Activated naive CD8-positive, alpha-beta T cell treated with anti-CD3 and anti-CD28 coated beads, Interleukin-2, amount 50 U/mL, for 24 hours (primary cell): ENCODE measurements around the gene PKN1.
"Not testable (repeated sequence)": the region's sequence is repeated elsewhere in the genome, so short reads cannot be mapped to it uniquely, and the experiment has no call there.

Experiments used
- ATAC-seq: fragments of 150-1000 bp; cut with Tn5 transposase; one replicate; pipeline ENCODE4 v1.10.0; 2021
- DNase-seq: peaks from one replicate; pipeline ENCODE4 v3.0.0; 2021
- H3K27ac Mint-ChIP-seq: one replicate; pipeline ENCODE4 v1.8.0; 2021; ENCODE audit warnings: mild to moderate bottlenecking, mixed read lengths
- H3K27me3 Mint-ChIP-seq: one replicate; pipeline ENCODE4 v1.8.0; 2021; ENCODE audit warnings: mixed read lengths
- H3K36me3 Mint-ChIP-seq: one replicate; pipeline ENCODE4 v1.8.0; 2021; ENCODE audit warnings: low read depth, mixed read lengths
- H3K4me1 Mint-ChIP-seq: one replicate; pipeline ENCODE4 v1.8.0; 2021; ENCODE audit warnings: mixed read lengths
- H3K4me3 Mint-ChIP-seq: one replicate; pipeline ENCODE4 v1.8.0; 2021; ENCODE audit warnings: mild to moderate bottlenecking, moderate library complexity, mixed read lengths
- H3K9me3 Mint-ChIP-seq: one replicate; pipeline ENCODE4 v1.8.0; 2021; ENCODE audit warnings: mixed read lengths

Gene PKN1

DNA sequence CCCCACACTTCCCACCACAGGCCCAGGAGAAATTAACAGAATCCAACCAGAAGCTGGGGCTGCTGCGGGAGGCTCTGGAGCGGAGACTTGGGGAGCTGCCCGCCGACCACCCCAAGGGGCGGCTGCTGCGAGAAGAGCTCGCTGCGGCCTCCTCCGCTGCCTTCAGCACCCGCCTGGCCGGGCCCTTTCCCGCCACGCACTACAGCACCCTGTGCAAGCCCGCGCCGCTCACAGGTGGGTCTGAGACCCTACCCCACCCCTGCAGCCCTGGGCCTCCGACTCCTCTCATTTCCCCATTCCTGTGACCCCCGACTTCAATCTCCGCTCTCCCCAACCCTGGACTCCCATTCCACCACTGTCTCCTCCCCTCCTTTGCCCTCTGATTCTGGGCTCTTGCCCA is 17.8 kb downstream of the PKN1 start:
- Mint-ChIP-seq H3K4me1 (peaks cover 1% of the 10 kb centered on the region), H3K9me3 (no peaks in the 10 kb centered on the region), H3K36me3 (peaks cover 42% of the 10 kb centered on the region), H3K27ac (no peak overlapping the region), H3K4me3 (no peak overlapping the region), H3K27me3 (no peaks in the 10 kb centered on the region)
- DNase-seq = no peak
- ATAC-seq = no peak

- H3K27me3 Mint-ChIP-seq, H3K4me1 Mint-ChIP-seq, DNase-seq, ATAC-seq, H3K9me3 Mint-ChIP-seq, H3K27ac Mint-ChIP-seq, H3K4me3 Mint-ChIP-seq: not testable (repeated sequence)
- peaks cover 33% of the 10 kb centered on the region for H3K36me3 Mint-ChIP-seq
These were observed 19.2 kb downstream of the PKN1 start for GRCh38 chr19:14452303-14452702.

- Mint-ChIP-seq H3K4me1 (peaks cover 5% of the 10 kb centered on the region), H3K27ac (peak overlapping the region; percentile 6), H3K27me3 (no peaks in the 10 kb centered on the region), H3K4me3 (no peak overlapping the region), H3K9me3 (no peaks in the 10 kb centered on the region), H3K36me3 (peaks cover 31% of the 10 kb centered on the region)
- no peak for DNase-seq
- ATAC-seq = peak; percentile 87
These were observed 26.6 kb downstream of the PKN1 start for GRCh38 chr19:14459703-14460102.

DNA sequence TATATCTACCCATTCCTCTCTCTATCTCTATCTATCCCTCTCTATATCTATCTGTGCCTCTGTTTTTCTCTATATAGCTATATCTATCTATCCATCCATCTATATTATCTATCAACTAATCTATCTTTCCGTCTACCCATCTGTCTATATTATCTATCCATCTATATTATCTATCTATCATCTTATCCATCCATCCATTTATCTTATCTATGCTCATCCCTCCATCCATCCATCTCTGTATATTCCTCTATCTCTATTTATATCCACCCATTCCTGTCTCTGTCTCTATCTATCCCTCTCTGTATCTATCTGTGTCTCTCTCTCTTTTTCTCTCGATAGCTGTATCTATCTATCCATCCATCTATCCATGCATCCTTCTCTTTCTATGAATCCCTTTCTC is 27.8 kb downstream of the PKN1 start:
- H3K36me3 Mint-ChIP-seq = peaks cover 25% of the 10 kb centered on the region
- no peaks in the 10 kb centered on the region for H3K27me3 Mint-ChIP-seq
- DNase-seq (no peak), ATAC-seq (no peak)
- H3K4me3 Mint-ChIP-seq = no peak overlapping the region
- no peaks in the 10 kb centered on the region for H3K9me3 Mint-ChIP-seq
- H3K4me1 Mint-ChIP-seq = peaks cover 5% of the 10 kb centered on the region
- no peak overlapping the region for H3K27ac Mint-ChIP-seq

- H3K27me3 Mint-ChIP-seq, H3K4me1 Mint-ChIP-seq, H3K9me3 Mint-ChIP-seq, ATAC-seq, H3K4me3 Mint-ChIP-seq, DNase-seq, H3K27ac Mint-ChIP-seq: not testable (repeated sequence)
- peaks cover 25% of the 10 kb centered on the region for H3K36me3 Mint-ChIP-seq
These were observed 29.3 kb downstream of the PKN1 start for GRCh38 chr19:14462401-14462800.

DNA sequence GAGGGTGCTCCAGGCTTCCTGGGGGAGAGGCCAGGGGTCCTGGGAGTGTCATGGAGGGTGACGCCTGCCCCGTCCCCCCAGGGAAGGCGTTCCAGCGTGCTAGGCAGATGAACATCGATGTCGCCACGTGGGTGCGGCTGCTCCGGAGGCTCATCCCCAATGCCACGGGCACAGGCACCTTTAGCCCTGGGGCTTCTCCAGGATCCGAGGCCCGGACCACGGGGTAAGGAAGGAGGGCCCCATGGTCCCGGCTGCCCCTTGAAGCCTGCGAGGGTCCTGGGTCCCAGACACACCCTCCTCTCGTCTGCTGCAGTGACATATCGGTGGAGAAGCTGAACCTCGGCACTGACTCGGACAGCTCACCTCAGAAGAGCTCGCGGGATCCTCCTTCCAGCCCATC is 30.6 kb downstream of the PKN1 start:
- ATAC-seq (no peak), DNase-seq (no peak)
- H3K27me3 Mint-ChIP-seq = no peaks in the 10 kb centered on the region
- H3K36me3 Mint-ChIP-seq = peaks cover 27% of the 10 kb centered on the region
- no peaks in the 10 kb centered on the region for H3K9me3 Mint-ChIP-seq
- H3K27ac Mint-ChIP-seq = no peak overlapping the region
- H3K4me3 Mint-ChIP-seq = no peak overlapping the region
- H3K4me1 Mint-ChIP-seq = peaks cover 5% of the 10 kb centered on the region

DNA sequence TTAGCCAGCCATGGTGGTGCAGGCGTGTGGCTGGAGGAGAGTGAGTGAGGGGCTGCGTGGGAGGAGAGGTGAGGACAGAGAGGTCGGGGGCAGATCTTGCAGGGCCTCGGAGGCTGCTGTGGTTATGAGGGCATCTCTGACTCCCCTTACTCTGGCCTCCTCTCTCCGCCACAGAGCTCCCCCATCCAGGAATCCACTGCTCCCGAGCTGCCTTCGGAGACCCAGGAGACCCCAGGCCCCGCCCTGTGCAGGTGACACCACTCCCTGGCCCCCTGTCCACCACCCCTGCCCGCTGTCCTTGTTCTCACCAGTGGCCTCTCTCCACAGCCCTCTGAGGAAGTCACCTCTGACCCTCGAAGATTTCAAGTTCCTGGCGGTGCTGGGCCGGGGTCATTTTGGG is 34.3 kb downstream of the PKN1 start:
- peaks cover 4% of the 10 kb centered on the region for H3K4me1 Mint-ChIP-seq
- H3K4me3 Mint-ChIP-seq = no peak overlapping the region
- H3K27me3 Mint-ChIP-seq = no peaks in the 10 kb centered on the region
- DNase-seq = no peak
- H3K27ac Mint-ChIP-seq = no peak overlapping the region
- no peak for ATAC-seq
- H3K9me3 Mint-ChIP-seq = no peaks in the 10 kb centered on the region
- peaks cover 13% of the 10 kb centered on the region for H3K36me3 Mint-ChIP-seq

DNA sequence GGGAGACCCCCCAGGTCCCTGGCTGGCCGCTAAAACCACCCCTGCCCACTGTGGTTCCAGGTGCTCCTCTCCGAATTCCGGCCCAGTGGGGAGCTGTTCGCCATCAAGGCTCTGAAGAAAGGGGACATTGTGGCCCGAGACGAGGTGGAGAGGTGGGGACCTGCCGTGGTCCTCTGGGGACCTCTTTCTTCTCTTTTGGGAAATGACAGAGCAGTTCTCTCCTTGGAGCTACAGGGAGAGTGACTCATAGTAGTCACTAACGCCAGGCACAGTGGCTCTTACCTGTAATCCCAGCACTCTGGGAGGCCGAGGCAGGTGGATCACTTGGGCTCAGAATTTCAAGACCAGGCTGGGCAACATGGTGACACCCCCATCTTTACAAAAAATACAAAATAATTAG is 34.7 kb downstream of the PKN1 start:
- ATAC-seq (no peak), DNase-seq (no peak)
- Mint-ChIP-seq H3K27ac (no peak overlapping the region), H3K36me3 (peaks cover 9% of the 10 kb centered on the region), H3K4me3 (no peak overlapping the region), H3K4me1 (peaks cover 5% of the 10 kb centered on the region), H3K27me3 (peaks cover 3% of the 10 kb centered on the region), H3K9me3 (no peaks in the 10 kb centered on the region)

DNA sequence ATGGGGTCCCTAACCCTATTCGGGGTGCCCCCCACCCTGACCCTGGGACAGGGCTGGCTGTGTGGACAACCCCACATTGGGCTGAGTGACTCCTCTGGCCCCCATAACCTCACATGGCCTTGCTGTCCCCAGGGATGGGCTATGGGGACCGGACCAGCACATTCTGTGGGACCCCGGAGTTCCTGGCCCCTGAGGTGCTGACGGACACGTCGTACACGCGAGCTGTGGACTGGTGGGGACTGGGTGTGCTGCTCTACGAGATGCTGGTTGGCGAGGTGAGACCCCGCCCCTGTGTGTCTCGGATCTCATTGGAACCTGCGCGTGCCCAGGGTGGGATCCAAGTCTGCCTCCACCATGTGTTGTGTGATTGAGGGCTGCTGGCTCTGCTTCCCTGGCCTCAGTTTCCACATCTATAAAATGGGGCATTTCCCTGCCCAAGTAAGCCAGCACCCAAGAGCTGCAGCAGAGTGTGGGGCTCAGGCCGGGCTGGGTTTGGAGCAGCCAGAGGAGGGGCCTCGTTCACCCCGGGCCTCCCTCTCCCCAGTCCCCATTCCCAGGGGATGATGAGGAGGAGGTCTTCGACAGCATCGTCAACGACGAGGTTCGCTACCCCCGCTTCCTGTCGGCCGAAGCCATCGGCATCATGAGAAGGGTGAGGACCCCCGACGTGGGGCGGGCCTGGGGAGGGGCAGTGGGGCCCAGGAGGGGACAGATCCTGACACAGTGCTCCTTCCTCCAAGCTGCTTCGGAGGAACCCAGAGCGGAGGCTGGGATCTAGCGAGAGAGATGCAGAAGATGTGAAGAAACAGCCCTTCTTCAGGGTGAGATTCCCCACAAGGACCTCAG is 37.1 kb downstream of the PKN1 start:
- ATAC-seq (no peak), DNase-seq (no peak)
- Mint-ChIP-seq H3K27ac (no peak overlapping the region), H3K4me1 (peaks cover 18% of the 10 kb centered on the region), H3K36me3 (peaks cover 8% of the 10 kb centered on the region), H3K9me3 (no peaks in the 10 kb centered on the region), H3K4me3 (no peak overlapping the region), H3K27me3 (peaks cover 16% of the 10 kb centered on the region)

- Mint-ChIP-seq H3K9me3 (no peaks in the 10 kb centered on the region), H3K27ac (no peak overlapping the region), H3K4me3 (no peak overlapping the region), H3K27me3 (peaks cover 18% of the 10 kb centered on the region), H3K4me1 (peaks cover 31% of the 10 kb centered on the region), H3K36me3 (peaks cover 8% of the 10 kb centered on the region)
- DNase-seq = no peak
- no peak for ATAC-seq
These were observed 38.5 kb downstream of the PKN1 start for GRCh38 chr19:14471436-14472187.

GRCh38 chr19:14472202-14472938 is 39.3 kb downstream of the PKN1 start:
- Mint-ChIP-seq H3K9me3 (no peaks in the 10 kb centered on the region), H3K4me1 (peaks cover 32% of the 10 kb centered on the region), H3K27ac (no peak overlapping the region), H3K27me3 (peaks cover 18% of the 10 kb centered on the region), H3K4me3 (no peak overlapping the region), H3K36me3 (peaks cover 8% of the 10 kb centered on the region)
- peak; percentile 95 for DNase-seq
- ATAC-seq = peak; percentile 52

GRCh38 chr19:14473073-14473977 is 40.2 kb downstream of the PKN1 start:
- peaks cover 32% of the 10 kb centered on the region for H3K4me1 Mint-ChIP-seq
- no peak for DNase-seq
- no peak for ATAC-seq
- no peak overlapping the region for H3K27ac Mint-ChIP-seq
- H3K4me3 Mint-ChIP-seq = no peak overlapping the region
- peaks cover 6% of the 10 kb centered on the region for H3K36me3 Mint-ChIP-seq
- no peaks in the 10 kb centered on the region for H3K9me3 Mint-ChIP-seq
- peaks cover 18% of the 10 kb centered on the region for H3K27me3 Mint-ChIP-seq

GRCh38 chr19:14473978-14474578 is 41.0 kb downstream of the PKN1 start:
- no peak for DNase-seq
- no peak overlapping the region for H3K27ac Mint-ChIP-seq
- H3K36me3 Mint-ChIP-seq = peaks cover 3% of the 10 kb centered on the region
- no peaks in the 10 kb centered on the region for H3K9me3 Mint-ChIP-seq
- H3K27me3 Mint-ChIP-seq = peaks cover 18% of the 10 kb centered on the region
- no peak for ATAC-seq
- H3K4me3 Mint-ChIP-seq = no peak overlapping the region
- peaks cover 32% of the 10 kb centered on the region for H3K4me1 Mint-ChIP-seq
